PC-3 (cell line): ENCODE measurements around the gene SLC25A11.

Experiments
- EZH2 ChIP-seq: fragments of 300-600 bp; sonication (generic); IDR thresholded peaks from one replicate; pipeline ENCODE4 v1.6.1; 2017; ENCODE audit warnings: antibody characterized with exemption, mild to moderate bottlenecking, low read length; ENCODE audit not compliant: unreplicated experiment
- EZH2phosphoT487 ChIP-seq: fragments of 300-600 bp; sonication (generic); IDR thresholded peaks from 2 replicates; pipeline ENCODE4 v1.6.1; 2018; ENCODE audit warnings: mild to moderate bottlenecking, antibody characterized with exemption, low read length, borderline replicate concordance
- TF ChIP-seq, protein P1 (sequence below): fragments of 300-600 bp; sonication (generic); conservative IDR thresholded peaks from 2 replicates; pipeline ENCODE4 v1.5.1; 2017; ENCODE audit warnings: antibody characterized with exemption, low read depth, mild to moderate bottlenecking, low read length

DNA sequence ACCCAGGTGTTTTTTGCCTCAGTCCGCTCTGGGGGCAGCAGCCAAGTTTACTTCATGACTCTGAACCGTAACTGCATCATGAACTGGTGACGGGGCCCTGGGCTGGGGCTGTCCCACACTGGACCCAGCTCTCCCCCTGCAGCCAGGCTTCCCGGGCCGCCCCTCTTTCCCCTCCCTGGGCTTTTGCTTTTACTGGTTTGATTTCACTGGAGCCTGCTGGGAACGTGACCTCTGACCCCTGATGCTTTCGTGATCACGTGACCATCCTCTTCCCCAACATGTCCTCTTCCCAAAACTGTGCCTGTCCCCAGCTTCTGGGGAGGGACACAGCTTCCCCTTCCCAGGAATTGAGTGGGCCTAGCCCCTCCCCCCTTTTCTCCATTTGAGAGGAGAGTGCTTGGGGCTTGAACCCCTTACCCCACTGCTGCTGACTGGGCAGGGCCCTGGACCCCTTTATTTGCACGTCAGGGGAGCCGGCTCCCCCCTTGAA lies 42.6 kb downstream of the SLC25A11 start:
- TF ChIP-seq, protein P1, sequence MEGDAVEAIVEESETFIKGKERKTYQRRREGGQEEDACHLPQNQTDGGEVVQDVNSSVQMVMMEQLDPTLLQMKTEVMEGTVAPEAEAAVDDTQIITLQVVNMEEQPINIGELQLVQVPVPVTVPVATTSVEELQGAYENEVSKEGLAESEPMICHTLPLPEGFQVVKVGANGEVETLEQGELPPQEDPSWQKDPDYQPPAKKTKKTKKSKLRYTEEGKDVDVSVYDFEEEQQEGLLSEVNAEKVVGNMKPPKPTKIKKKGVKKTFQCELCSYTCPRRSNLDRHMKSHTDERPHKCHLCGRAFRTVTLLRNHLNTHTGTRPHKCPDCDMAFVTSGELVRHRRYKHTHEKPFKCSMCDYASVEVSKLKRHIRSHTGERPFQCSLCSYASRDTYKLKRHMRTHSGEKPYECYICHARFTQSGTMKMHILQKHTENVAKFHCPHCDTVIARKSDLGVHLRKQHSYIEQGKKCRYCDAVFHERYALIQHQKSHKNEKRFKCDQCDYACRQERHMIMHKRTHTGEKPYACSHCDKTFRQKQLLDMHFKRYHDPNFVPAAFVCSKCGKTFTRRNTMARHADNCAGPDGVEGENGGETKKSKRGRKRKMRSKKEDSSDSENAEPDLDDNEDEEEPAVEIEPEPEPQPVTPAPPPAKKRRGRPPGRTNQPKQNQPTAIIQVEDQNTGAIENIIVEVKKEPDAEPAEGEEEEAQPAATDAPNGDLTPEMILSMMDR: no peak
- no peak for TF ChIP-seq EZH2
- TF ChIP-seq EZH2phosphoT487: no peak
